T1000 (cell line): Measurements from ENCODE around the gene PTRHD1.

Experiments
- DNase-seq: peaks from one replicate; lab custom pipeline; 2025; ENCODE audit warnings: mixed read lengths; lab: John Stamatoyannopoulos, UW

The PTRHD1 gene

DNA sequence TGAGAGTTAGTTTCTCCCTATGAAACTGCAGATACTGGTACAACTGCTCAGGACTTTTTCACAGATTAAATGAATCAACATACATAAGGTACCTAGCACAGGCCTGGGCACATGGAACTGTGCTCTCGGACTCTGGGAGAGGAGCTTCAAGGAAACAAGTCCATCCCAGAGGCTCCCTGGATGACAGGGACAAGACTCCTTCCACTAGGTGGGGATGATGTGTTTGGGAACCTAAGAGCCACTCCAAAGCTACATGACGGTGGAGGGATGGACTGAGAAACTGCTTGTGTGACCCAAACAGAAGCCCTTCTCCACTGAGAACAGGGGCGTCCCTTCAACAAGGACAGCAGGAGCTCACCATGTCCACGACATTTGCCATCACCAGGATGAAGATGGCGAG, 37.2 kb upstream of the PTRHD1 start:
- no peak for DNase-seq

- DNase-seq = no peak
Observed at GRCh38 chr2:24828238-24828996, 35.2 kb upstream of the PTRHD1 start.

GRCh38 chr2:24827321-24828237, 34.4 kb upstream of the PTRHD1 start:
- DNase-seq = peak; percentile 18

- DNase-seq = no peak
Observed at GRCh38 chr2:24826773-24827145, 33.6 kb upstream of the PTRHD1 start.

DNA sequence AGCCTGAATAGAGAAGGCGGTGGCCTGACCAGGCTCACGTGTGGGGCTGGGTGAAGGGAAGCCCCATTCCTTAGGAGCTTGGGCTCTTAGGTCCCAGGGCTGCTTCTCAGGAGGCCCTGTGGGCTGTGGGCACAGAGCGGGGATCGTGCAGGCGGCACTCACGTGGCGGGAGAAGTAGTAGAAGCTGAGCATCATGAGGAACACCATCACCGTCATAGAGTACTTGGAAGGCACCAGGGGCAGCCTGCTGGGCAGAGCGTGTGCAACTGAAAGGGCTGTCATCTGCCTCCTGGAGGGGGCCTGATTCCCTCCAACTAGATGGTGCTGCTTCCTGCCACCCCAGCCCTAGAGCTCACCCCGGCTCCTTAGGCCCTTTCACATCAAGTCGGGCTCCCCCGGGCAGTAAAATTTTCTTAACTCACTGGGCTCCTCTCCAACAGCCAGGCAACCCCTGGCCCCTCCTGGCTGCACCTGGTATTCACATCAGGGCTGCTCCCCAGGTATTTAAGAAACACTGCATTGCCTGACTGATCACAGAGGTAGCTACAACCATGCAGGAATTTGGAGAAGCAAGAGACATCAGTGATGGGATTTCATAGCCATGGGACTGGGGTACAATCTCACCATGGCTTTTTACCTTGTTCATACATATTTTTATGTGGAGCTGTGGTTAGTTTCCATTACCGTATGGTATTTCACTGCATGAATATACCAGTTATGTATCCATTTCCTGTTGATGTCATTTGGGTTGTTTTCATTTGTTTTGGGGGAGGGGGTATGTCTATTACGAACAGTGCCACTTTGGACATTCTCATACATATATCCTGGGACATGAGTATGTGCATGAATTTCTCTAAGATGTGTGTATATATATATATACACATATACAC, 32.9 kb upstream of the PTRHD1 start:
- no peak for DNase-seq

DNA sequence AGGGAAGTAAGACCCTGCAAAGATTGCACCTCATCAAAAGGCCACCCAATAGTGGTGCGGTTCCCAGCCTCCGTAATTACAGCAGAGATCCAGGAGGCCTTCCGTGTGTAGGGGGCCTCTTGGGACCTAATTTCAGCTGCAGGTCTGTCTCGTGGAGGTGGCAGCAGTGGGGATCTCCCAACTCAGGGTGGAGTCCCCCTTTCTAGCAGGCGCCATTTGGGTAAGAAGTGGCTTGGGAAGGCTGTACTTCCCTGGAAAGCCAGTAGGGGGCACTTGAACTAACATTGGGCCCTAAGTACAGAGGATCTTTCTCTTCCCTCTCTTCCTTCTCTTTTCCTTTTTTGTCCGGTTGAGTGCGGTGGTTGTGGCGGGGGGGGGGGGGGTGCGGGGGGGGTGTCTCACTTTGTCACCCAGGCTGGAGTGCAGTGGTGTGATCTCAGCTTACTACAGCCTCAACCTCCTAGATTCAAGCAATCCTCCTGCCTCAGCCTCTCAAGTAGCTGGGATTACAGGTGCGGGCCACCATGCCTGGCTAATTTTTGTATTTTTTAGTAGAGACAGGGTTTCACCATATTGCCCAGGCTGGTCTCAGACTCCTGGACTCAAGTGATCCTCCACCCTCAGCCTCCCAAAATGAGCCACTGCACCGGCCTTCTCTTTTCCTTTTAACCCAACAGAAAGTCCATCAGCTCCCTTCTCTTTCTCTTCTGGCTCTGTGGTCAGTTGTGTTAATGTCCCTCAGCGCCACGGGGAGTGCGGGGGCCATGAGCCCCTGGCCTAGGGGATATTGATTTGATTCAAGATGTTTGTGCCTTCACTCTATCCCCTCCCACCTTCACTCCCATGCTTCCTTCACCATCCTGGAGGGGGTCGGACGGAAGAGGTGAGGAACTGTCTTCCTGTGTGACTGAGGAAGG, 32.0 kb upstream of the PTRHD1 start:
- no peak for DNase-seq

DNA sequence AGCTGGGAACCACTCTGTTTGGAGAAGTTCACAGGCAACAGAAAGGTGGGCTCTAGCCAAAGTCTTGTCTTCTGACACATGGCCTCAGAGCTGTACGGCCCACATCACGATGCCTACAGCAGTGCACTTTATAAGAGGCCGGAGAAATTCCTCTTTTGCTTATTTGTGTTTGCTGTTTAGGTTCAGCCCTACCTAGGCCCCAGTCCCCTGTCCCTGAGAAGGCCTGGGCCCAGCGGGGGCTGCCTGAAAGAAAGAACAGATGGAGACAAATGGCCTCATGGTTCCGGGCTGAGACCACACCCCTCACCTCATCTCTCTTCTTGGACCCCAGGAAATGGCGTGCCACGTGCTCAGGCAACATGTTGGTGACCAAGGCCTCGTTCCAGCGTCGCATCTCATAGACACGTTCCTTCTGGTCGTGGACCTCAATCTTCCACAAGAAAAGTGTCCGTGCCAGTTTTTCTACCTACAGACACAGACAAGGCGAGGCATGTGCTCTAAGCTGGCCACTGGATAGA, 30.9 kb upstream of the PTRHD1 start:
- no peak for DNase-seq

GRCh38 chr2:24822049-24822706, 29.0 kb upstream of the PTRHD1 start:
- no peak for DNase-seq

- DNase-seq = no peak
Observed at GRCh38 chr2:24821433-24821891, 28.3 kb upstream of the PTRHD1 start.

DNA sequence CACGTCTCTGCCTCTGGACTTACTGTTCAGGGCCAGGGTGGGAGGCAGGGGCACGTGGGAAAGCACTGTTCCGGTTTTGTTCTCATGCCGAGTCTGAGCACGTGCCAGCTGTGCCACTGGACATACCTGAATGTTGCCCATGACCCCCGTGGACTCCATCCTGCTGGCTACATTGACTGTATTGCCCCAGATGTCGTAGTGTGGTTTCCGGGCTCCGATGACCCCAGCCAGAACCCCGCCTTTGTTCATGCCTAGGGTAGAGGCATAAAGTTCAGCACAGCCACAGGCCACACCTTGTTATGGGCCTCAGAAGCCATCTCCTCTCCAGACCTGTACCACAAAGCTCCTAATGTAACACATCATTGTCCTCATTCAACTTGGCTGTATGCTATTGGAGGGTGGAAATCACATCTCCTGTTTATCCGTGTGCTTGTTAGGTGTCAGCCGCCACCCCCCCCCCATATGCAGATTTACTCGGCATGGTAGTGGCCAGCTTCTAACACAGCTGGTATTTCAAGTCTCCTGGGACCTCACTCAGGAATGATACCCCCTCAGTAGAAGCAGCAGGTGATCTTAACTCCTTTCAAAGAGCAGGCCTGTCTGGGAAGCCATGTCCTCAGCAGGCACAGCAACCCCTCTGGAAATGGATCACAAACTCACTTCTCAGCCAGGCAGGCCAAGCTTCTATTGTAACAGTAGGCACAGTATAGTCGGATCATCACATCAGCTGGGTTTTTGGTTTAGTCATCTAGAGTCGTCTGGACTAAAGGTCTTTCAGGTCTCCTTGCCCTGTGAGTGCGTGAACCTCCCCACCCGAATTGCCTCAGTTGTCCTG, 27.6 kb upstream of the PTRHD1 start:
- no peak for DNase-seq

- no peak for DNase-seq
Observed at GRCh38 chr2:24820175-24820513, 27.0 kb upstream of the PTRHD1 start.

DNA sequence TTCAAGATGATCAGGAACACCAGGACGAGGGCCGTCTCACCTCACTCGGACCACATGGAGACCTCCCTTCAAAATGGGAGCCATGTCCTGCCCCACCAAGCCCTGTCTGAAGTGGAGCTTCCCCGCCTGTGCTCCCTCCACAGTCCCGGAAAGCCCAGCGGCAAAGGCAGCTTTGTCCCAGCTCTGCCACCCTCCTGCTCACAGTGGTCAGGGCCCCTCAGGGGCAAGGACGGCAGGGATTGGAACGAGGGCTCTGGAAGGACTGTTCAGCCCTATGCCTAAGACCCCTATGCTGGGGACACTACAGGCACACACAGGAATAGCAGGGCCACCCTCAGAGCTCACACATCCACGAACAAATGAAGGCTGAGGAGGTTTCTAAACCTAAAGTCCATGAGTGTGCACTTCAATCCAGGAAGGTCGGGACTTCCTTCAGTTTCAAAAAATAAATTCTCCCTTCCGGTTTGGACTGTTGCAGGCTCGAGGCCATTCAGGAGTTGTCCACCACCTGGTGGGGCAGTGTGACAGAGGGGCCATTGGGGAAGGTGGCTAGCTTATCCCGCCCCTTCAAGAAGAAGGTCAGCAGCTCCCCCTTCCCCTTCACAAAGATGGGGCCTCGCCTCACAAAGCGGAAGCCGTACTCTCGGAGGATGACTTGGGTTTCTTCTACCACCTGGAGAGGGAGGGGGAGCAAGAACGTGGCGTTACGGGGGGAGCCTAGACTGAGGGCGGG, 26.4 kb upstream of the PTRHD1 start:
- DNase-seq = no peak

- DNase-seq = no peak
Observed at GRCh38 chr2:24818721-24819167, 25.6 kb upstream of the PTRHD1 start.

DNA sequence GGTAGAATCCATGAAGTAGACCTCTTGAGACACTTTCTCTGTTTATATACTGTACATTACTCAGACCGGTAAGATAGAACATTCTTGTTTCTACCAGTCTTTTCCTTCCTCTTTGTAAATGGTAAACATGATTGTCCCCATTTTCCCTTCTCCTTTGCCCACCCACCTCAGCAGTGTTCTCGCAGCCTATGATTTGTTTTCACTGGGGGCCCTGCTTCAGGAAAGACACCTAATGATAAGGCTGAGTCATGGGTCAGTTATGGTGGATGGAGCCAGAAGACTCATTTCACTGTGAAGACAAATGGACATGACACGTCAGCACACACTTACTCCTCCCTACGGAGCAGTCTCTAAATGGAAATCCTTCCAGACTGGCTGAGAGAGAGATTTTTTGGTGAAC, 23.7 kb upstream of the PTRHD1 start:
- DNase-seq = no peak

- DNase-seq = no peak
Observed at GRCh38 chr2:24816404-24816803, 23.2 kb upstream of the PTRHD1 start.

- no peak for DNase-seq
Observed at GRCh38 chr2:24815171-24815570, 22.0 kb upstream of the PTRHD1 start.

GRCh38 chr2:24814516-24814915, 21.3 kb upstream of the PTRHD1 start:
- DNase-seq = no peak

- DNase-seq = no peak
Observed at GRCh38 chr2:24813691-24814137, 20.5 kb upstream of the PTRHD1 start.
